ENCODE measurements around the gene TTC34.

The TTC34 gene

GRCh38 chr1:2830761-2831425 lies 29.4 kb upstream of the TTC34 start:
- DNase-seq (ENCODE audit: low read depth) = no peak

- no peak for DNase-seq (ENCODE audit: low read depth)
Observed at GRCh38 chr1:2829846-2830615, 28.5 kb upstream of the TTC34 start.

GRCh38 chr1:2828586-2829250 lies 27.2 kb upstream of the TTC34 start:
- no peak for DNase-seq (ENCODE audit: low read depth)

DNA sequence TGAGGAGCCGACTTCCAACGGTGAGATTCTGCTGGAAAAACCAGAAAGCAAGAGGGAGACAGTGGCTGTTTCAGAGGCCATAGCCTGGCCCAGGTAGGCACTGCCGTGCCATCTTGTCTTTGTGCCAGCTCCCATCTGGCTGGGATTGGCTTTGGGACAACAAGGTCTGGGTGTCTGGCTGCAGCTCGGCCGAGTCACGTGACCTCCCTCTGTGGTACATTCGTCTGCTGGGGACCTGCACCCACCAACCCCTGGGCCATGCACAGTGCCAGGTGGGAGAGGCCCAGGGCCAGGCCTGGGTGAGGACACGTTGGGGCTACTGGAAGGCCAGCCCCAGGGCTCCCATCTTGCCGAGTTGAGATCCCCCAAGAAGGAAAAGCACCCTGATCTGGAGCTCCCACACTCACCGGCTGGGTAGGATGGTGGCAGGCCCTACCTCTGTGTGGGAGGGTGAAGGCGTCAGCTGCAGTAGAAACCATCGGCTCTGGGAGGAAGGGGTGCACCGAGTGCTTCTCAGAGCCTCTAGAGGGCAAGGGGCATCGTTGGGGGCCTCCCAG lies 25.3 kb upstream of the TTC34 start:
- DNase-seq (ENCODE audit: low read depth) = no peak

DNA sequence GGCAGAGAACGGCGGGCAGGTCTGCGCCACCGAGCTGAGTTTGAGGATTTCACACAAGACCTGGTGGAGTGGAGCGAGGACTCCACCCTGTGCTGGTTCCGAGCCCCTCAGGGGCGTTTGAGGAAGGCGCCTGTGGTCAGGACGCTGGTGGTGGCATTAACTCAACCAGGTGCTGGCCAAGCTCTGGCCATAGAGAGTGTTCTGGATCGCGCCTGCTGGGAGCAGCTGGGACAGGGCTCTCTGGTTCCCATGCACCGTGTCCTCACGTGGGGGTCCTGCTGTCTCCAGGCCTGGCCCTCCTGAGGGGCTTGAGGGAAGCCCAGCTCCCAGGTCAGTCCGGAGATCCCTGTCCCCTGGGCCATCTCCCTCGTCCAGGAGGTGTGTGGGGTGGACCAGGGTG lies 24.8 kb upstream of the TTC34 start:
- DNase-seq (ENCODE audit: low read depth) = no peak

- no peak for DNase-seq (ENCODE audit: low read depth)
Observed at GRCh38 chr1:2825487-2826189, 24.1 kb upstream of the TTC34 start.

GRCh38 chr1:2824999-2825398 lies 23.5 kb upstream of the TTC34 start:
- DNase-seq (ENCODE audit: low read depth) = no peak

DNA sequence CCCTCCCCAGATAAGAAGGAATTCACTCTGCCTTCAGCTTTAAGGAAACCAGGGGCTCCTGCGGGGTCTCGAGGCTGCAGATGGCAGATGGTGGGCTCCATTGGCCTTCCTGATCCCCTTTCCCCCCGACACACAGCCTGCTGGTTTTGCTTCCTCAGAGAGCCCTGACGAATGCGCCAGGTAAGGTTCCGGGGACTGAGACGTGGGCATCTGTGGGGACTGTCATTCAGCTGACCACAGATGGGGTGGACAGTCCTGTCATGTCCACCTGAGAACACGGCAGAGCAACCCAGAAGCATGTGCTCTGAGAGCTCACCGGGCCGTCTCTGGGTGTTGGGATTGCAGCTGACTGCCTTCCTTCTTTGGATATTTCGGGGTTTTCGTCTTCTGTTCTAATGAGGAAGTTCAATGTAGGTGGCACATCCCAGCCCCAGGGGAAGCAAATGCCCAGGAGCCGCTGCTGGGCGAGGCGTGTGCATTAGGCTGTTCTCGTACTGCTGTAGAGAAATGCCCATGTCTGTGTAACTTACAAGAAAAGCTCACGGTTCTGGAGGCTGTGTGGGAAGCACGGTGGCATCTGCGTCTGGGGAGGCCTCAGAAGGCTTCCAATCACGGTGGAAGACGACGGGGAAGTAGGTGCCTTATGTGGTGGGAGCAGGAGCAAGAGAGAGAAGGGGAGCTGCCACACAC lies 22.6 kb upstream of the TTC34 start:
- no peak for DNase-seq (ENCODE audit: low read depth)

DNA sequence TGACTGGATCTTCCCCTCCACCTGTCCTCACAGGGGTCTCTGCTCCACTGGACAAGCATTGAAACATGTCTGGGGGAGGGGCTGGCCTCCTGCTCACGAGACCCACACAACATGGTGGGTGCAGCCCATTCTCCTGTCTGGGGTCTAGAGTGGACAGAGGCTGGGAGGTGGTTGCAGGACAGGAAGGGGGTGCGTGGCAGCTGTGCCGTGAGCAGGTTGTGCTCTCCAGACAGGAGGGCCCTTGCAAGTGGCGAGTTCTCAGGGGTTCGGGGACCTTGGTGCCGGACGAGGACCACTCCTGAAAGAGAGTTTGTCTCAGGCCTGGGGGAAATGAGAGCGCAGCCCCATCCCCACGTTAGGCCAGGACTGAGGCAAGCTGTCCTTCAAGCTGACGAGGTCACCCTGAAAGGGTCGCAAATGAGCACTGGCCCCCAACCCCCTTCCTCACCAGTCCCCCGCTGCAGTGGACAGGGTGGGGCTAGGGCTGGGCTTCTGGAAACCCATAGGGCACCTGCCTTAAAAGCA lies 21.2 kb upstream of the TTC34 start:
- no peak for DNase-seq (ENCODE audit: low read depth)

DNA sequence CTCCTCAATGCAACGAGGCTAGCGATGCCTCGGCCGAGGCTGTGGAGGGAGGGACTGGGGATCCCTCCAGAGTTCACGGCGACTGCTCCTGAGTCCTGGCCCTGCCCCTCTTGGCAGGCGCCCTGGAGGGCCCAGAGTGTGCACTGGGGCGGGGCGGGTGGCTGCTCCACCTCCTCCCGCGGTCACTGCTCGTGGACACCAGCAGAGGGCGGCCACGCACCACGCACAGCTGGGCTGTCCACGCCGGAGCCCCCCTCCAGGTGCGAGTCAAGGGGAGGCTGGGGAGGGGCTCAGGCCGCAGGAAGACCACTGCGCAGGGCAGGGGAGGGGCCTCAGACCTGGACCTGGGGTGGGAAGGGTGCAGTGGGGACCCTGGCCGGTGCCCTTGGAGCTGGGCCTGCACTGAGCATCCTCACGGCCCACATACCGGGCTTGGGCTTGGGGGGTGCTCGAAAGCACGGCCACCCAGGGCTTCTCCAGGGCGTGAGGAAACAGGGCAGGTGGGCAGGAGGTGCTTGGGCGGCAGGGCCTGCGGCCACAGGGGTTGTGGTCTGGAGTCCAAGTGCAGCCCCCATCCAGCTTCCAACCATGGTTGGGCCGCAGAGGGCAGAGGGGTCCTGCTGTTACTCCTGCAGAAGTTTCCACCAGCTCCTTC lies 20.6 kb upstream of the TTC34 start:
- DNase-seq (ENCODE audit: low read depth) = no peak

DNA sequence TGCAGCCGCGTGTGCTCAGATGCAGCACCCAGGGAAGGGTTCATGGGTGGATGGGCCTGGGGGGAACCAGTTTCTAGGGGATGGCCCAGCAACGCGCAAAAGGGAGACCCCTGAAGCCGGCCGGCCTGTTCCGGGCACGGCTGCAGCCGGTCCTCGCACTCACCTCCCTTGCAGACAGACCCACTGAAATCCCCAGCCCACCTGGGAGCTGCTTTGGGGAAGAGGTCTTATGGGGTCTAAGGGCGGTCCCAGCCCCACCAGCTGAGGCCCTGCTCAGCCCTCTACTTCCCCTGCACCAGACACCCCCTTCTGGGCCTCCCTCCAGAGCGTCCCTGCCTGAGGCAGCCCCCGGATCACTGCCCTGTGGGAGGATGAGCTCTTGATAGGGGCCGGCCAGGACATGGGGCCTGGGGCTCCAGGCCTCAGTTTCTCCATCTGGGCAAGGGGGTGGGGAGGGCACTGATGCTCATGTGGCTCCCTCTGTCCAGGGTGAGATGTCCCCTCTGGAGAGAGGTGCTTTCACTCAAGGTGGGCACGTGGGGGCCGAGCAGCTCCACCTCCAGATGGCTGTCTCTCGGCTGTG lies 20.0 kb upstream of the TTC34 start:
- DNase-seq (ENCODE audit: low read depth) = no peak

GRCh38 chr1:2820731-2821372 lies 19.4 kb upstream of the TTC34 start:
- DNase-seq (ENCODE audit: low read depth) = no peak

- no peak for DNase-seq (ENCODE audit: low read depth)
Observed at GRCh38 chr1:2819831-2820730, 18.6 kb upstream of the TTC34 start.

GRCh38 chr1:2819429-2819828 lies 17.9 kb upstream of the TTC34 start:
- DNase-seq (ENCODE audit: low read depth) = no peak

DNA sequence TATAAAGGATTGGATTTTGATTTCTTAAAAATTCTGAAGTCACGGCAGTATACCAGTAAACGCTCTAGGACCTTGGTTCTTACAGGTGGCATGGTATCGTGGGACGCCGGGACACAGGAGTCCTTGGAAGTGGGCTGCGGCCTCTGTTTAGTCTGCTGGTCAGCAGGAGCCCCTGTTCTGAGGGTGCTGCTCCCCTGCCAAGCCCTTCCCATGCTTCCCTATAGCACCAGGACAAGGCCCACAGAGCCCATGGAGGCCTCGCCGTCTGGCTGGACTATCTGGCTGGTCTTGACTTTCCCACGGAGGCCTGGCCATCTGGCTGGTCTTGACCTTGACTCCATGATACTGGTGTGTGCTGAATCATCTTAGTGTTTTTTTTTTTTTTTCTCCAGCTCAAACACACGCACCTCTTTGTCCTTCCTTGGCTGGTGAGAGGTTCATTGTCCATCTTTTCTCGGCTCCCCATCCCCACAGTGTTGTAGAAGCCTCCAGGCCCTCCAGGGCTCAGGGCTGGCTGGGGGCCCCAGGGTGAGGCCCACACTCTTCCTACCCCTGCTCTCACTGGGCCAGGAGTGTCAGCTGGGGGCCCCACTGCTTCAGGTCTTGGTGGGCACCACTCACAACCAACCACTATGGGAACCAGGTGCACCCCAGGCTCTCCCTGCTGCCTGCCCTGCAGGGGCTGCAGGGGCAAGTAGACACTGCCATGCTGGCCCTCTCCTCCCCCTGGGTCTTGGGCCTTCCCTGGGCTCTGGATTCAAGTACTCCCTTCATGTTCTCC lies 16.5 kb upstream of the TTC34 start:
- DNase-seq (ENCODE audit: low read depth) = no peak

DNA sequence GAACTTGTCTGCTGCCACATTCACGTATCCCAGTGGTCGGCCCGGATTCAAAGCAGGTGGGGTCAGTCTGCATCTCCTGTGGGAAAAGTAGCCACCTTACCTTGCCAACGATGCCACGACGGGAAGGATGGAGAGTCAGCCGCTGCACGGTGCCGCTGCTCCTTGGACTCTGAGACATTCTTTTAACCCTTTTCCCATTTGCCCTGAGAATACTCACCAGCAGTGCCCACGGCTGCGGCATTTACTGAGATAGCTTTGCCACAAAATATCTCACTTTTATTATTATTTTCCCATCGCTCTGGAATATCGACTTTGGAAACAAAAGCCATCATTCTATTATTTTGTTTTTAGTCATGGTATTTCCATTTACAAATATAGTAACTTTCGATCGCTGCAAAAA lies 15.3 kb upstream of the TTC34 start:
- no peak for DNase-seq (ENCODE audit: low read depth)

DNA sequence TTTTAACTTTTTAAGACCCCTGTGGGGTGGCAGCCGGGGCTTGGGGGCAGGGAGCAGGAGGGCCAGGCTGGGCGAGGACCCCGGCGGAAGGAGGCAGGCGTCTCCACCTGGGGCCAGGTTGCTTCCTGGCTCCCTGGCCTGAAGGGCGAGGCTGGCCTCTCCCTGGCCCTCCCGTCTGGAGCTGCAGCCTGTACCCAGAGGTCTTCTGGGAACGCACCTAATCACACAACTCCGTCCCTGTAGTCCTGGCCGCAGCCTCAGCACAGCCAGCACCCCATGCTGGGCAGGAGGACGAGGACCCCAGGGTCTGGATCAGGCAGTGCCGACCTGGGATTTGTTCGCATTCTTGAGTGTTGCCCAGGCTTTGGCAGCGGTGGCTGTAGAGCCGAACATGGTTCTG lies 14.1 kb upstream of the TTC34 start:
- no peak for DNase-seq (ENCODE audit: low read depth)

- DNase-seq (ENCODE audit: low read depth) = no peak
Observed at GRCh38 chr1:2814511-2815075, 13.1 kb upstream of the TTC34 start.
